ENCODE measurements around the gene SRL.
A peak's percentile ranks its signal among the peaks of the same experiment; 100 is the strongest.

SRL gene

GRCh38 chr16:4207229-4207628 is 34.7 kb downstream of the SRL start:
- DNase-seq, result no peak
- intact Hi-C loops (cut with DNase I), result no loop called here

- peak in 1 of 10 donors; percentile 55 for DNase-seq
- intact Hi-C loops (cut with DNase I), result no loop called here
These were observed 35.2 kb downstream of the SRL start for GRCh38 chr16:4206680-4207079.

- DNase-seq, result peak in 1 of 10 donors; percentile 56
- intact Hi-C loops (cut with DNase I), result no loop called here
These were observed 35.9 kb downstream of the SRL start for GRCh38 chr16:4205971-4206370.

GRCh38 chr16:4204521-4204920 is 37.4 kb downstream of the SRL start:
- DNase-seq, result peak in 1 of 10 donors; percentile 74
- intact Hi-C loops (cut with DNase I), result loop anchor here (5.0 kb wide), 1 partner anchor 128 kb away; no protein-coding TSS in a partner anchor

- intact Hi-C loops (cut with DNase I), result loop anchor here (5.0 kb wide), 1 partner anchor 129 kb away; no protein-coding TSS in a partner anchor
- peak in 1 of 10 donors; percentile 67 for DNase-seq
These were observed 38.1 kb downstream of the SRL start for GRCh38 chr16:4203748-4204147.

GRCh38 chr16:4202615-4203345 is 39.1 kb downstream of the SRL start:
- DNase-seq, result peak in 1 of 10 donors; percentile 64
- intact Hi-C loops (cut with DNase I), result loop anchor here (5.0 kb wide), 1 partner anchor 130 kb away; no protein-coding TSS in a partner anchor

GRCh38 chr16:4200781-4201137 is 41.1 kb downstream of the SRL start:
- intact Hi-C loops (cut with DNase I), result loop anchor here (1.0 to 5.0 kb wide), 2 partner anchors 41 to 132 kb away; no protein-coding TSS in a partner anchor
- DNase-seq, result no peak

GRCh38 chr16:4200000-4200780 is 41.7 kb downstream of the SRL start:
- intact Hi-C loops (cut with DNase I), result loop anchor here (1.0 to 5.0 kb wide), 2 partner anchors 41 to 132 kb away; no protein-coding TSS in a partner anchor
- peak in 8 of 10 donors; percentile 18 to 91 (median 48) for DNase-seq

GRCh38 chr16:4198816-4199215 is 43.1 kb downstream of the SRL start:
- intact Hi-C loops (cut with DNase I), result no loop called here
- peak in 1 of 10 donors; percentile 17 for DNase-seq

GRCh38 chr16:4194661-4195060 is 47.2 kb downstream of the SRL start:
- intact Hi-C loops (cut with DNase I), result no loop called here
- peak in 1 of 10 donors; percentile 31 for DNase-seq

GRCh38 chr16:4193920-4194319 is 48.0 kb downstream of the SRL start:
- DNase-seq, result peak in 1 of 10 donors; percentile 7
- intact Hi-C loops (cut with DNase I), result no loop called here

GRCh38 chr16:4192206-4192605 is 49.7 kb downstream of the SRL start:
- intact Hi-C loops (cut with DNase I), result no loop called here

GRCh38 chr16:4190712-4191333 is 51.1 kb downstream of the SRL start:
- peak in 1 of 10 donors; percentile 52 for DNase-seq
- intact Hi-C loops (cut with DNase I), result no loop called here

More at GRCh38 chr16:4192206-4192605, 49.7 kb downstream of the SRL start:
- peak in 1 of 10 donors; percentile 40 for DNase-seq

- intact Hi-C loops (cut with DNase I), result no loop called here
- DNase-seq, result peak in 1 of 10 donors; percentile 29
These were observed 51.8 kb downstream of the SRL start for GRCh38 chr16:4190086-4190485.

- peak in 2 of 10 donors; percentile 73 to 85 for DNase-seq
- intact Hi-C loops (cut with DNase I), result loop anchor here (5.0 kb wide), 1 partner anchor 72 kb away; no protein-coding TSS in a partner anchor
These were observed 57.7 kb downstream of the SRL start for GRCh38 chr16:4184038-4184702.

- peak; percentile 84 to 99 (median 90) for DNase-seq
- intact Hi-C loops (cut with DNase I), result loop anchor here (1.0 to 5.0 kb wide), 2 partner anchors 70 to 71 kb away; no protein-coding TSS in a partner anchor
These were observed 58.4 kb downstream of the SRL start for GRCh38 chr16:4183237-4184037.

GRCh38 chr16:4182581-4183236 is 59.2 kb downstream of the SRL start:
- peak in 1 of 10 donors; percentile 71 for DNase-seq
- intact Hi-C loops (cut with DNase I), result loop anchor here (1.0 to 5.0 kb wide), 2 partner anchors 70 to 71 kb away; no protein-coding TSS in a partner anchor

GRCh38 chr16:4180511-4180910 is 61.4 kb downstream of the SRL start:
- DNase-seq, result peak in 1 of 10 donors; percentile 30
- intact Hi-C loops (cut with DNase I), result loop anchor here (5.0 kb wide), 1 partner anchor 68 kb away; no protein-coding TSS in a partner anchor
